Cardiac fibroblast (primary cell): ENCODE results near the gene RBM18.

ENCODE experiments used
- DNase-seq, 2 donors: peaks; one replicate each; pipeline versions ENCODE4 v3.0.0 to v3.0.0-alpha.2; 2010; ENCODE audit warnings: low read depth in 2 of 2
- H3K4me3 ChIP-seq, 2 donors: replicated peaks in 1 of 2; 1 replicate in 1 of 2; 2 replicates in 1 of 2; pipeline ENCODE4 v1.5.1; 2011; ENCODE audit warnings: low read depth in 2 of 2, low read length in 2 of 2, mild to moderate bottlenecking in 2 of 2, moderate library complexity in 1 of 2
- TF ChIP-seq, protein P1 (sequence below): IDR thresholded peaks from one replicate; pipeline ENCODE4 v1.5.1; 2011; ENCODE audit warnings: low read depth, mild to moderate bottlenecking, low read length, inconsistent platforms

The RBM18 gene

DNA sequence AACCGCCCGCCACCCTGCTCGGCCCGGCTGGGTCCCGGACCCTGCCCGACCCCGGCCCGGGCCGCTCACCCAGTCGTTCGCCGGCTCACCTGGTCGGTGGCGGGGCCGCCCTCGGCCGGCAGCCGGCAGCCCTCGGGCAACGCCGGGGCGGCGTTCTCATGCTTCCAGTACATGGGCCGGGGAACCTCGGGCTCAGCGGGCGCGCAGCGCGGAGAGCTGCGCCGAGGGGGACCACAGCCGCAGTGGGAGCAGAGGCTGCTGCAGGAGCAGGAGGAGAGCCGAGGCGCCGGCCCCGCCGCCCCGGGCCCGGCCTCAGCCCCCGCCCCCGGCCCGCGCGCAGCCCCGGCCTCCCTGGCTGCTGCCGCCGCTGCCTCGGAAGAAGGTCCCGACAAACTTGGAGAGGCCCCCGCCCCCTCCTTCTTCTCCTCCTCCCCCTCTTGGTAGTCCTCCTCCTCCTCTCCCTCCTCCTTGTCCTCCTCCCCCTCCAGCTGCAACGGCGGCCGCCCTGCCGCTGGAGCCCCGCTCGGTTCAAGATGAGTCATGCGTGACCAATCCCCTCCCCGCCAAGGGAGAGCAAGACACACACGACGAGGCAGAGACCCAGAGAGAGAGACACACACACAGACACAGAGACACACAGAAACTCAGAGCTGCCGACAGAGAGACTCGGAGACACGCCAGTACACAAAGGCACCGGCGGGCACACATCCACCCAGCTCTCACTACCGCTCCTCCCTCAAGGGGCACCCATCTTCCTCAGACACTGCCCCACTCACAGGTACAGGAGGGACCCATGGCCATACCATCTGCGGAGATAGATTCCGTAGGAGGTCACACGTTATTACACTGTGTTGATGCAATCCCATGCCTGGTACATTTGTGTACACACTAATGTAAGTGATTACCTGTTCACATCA, 35.8 kb downstream of the RBM18 start, which contains the start of gene LHX6:
Gene LHX6, minus strand, starts transcription at position 390 of the 917 bp plus-strand sequence. Its CDS starts 217 bp downstream, at position 173.
- DNase-seq, result peak in 1 of 2 donors; percentile 29
- peak within 1 kb of the TSS in 1 of 2 donors; percentile 18 for H3K4me3 ChIP-seq
- TF ChIP-seq, protein P1, sequence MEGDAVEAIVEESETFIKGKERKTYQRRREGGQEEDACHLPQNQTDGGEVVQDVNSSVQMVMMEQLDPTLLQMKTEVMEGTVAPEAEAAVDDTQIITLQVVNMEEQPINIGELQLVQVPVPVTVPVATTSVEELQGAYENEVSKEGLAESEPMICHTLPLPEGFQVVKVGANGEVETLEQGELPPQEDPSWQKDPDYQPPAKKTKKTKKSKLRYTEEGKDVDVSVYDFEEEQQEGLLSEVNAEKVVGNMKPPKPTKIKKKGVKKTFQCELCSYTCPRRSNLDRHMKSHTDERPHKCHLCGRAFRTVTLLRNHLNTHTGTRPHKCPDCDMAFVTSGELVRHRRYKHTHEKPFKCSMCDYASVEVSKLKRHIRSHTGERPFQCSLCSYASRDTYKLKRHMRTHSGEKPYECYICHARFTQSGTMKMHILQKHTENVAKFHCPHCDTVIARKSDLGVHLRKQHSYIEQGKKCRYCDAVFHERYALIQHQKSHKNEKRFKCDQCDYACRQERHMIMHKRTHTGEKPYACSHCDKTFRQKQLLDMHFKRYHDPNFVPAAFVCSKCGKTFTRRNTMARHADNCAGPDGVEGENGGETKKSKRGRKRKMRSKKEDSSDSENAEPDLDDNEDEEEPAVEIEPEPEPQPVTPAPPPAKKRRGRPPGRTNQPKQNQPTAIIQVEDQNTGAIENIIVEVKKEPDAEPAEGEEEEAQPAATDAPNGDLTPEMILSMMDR, result no peak

DNA sequence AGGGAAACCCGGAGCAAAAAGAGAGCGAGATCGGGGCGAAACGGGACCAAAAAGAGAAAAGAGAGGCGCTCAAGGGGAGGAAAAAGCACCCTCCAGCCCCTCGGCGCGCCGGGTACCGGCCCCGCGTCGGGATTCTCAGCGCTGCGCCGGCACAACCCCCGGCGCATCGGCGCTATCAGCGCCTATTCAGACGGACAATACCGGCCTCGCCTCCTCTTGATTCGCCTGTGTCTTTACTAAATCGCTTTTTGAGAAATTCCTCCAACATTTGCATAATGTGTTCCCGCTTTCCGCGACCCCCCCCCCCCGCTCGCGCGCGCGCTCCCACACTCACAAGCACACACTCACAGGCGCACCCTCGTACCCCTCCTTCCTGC, 36.5 kb downstream of the RBM18 start:
- TF ChIP-seq, protein P1, result no peak
- H3K4me3 ChIP-seq, result peak overlapping the region in 1 of 2 donors; percentile 18
- no peak for DNase-seq

DNA sequence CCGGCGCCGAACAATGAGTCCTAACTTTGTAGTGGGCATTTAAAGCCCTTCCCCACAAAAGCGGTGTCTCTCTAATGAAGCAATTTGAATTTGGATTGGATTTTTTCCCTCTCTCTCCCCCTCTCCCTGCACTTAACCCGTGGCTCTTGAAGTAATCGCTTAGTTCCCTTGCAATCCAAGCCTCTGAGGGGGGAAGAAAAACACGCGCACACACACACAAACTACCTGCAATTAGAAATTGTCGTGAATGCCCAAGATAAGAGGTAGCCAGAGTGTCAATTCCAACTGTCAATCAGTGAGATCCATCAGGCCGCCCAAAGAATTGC, 37.1 kb downstream of the RBM18 start:
- H3K4me3 ChIP-seq, result no peak overlapping the region
- no peak for DNase-seq
- TF ChIP-seq, protein P1, result no peak

DNA sequence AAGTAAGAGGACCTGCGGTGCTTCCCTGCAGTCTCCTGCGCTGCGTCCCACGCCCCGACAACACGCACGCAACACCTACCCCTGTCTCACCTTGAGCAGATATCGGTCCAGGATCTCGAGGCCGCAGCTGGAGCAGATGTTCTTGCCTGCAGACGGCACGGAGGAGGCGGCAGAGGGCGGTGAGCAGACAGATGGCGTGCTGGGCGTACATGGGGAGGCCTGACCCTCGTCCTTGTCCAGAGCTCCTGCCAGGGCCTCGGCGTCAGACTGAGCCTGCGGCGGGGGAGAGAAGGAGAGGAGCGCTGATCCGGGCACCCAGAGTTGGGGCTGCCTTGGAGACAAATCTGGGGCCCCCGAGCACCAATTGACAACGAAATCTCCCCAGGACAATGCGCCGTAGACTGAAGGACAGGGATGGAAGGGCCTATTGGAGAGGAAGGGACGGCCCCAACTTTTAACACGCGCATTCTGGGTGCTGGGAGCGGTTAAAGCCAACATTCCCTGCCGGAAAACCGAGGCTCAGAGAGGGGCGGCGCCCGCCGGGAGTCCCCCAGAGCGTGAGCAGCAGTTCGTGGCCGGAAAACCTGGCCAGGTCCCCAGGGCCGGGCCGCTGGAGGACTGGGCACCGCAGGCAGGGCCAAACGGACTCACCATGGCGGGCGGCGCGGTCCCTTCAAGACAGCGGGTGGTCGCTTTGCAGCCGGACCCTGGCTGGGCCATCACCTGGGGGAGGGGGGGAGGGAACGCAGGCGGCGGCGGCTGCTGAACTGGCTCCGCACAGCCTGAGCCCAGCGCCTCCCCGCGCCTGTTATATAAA, 37.7 kb downstream of the RBM18 start:
- no peak for DNase-seq
- TF ChIP-seq, protein P1, result no peak
- no peak overlapping the region for H3K4me3 ChIP-seq

DNA sequence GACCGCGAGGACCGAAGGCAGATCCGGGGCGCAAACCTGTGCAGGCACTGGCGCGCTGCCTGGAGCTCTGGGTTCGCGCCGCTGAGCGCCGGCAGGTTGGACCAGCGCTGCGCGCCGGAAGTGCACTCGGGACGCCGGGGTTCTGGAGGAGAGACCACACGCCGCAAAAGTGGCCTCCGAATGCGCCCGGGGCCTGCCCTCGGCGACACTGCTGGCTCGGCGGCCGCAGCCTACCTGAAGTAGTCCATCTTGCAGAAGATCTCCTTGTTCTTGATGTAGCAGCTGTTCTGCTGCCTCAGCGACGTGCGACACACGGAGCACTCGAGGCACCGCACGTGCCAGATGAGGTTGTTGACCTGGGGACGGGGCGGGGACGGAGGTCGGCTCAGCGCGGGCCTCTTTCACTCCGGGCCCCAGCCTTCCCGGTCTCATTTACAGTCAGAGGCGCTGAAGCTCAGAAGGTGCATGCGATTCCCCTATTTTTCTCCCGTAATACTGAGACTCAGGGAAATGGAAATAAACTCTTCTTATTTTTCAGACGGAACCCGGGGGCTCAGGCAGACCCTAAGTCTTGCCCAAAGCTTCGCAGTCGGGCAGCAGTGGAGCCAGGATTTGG, 38.4 kb downstream of the RBM18 start:
- TF ChIP-seq, protein P1, result no peak
- peak overlapping the region in 1 of 2 donors; percentile 11 for H3K4me3 ChIP-seq
- no peak for DNase-seq

DNA sequence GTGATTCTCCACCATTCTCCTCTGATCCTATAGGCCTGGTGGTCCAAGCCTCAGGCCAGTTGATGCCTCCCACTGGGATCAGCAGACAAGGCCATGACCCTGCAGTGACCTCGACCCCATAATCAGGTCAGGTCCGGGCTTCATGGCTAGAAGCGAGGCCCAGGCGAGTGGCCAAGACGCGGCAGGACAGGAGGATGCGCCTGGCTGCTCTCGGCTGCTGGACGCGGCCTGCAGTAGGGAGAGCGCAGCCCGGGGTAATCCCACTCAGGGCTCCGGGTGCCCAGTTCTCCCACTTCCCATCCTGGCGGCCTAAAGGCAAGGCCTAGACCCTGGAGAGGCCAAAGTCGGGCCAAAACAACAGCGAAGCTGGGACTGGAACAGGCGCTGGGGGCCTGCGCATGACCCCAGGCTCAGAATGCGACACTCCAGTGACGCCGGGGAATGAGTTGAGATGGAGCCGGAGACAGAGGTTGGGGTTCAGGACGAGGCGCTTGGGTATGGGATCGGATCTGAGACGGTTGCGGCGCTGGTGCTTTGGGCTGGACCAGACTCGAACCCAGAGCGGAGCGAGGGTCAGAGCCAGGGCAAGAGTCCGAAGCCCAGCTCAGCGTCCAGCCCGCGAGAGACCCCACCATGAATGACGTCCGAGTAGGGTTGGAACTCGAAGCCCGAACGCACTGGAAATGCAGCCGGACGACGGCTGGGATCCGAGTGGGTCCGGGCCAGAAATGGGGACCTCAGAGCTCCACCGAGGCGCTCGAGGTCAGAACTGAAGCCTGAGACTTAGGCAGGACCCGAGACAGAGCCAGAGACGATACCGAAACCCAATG, 39.1 kb downstream of the RBM18 start:
- DNase-seq, result no peak

More for the DNA sequence above, 39.1 kb downstream of the RBM18 start:
- TF ChIP-seq, protein P1, result no peak
- H3K4me3 ChIP-seq, result peak overlapping the region in 1 of 2 donors; percentile 11
